DMS53 (cell line): ENCODE measurements around the gene NXPH2.
"Not testable (repeated sequence)": the region's sequence is repeated elsewhere in the genome, so short reads cannot be mapped to it uniquely, and the experiment has no call there.

Source experiments
- DNase-seq: peaks from one replicate; lab custom pipeline; 2025; lab: John Stamatoyannopoulos, UW

The NXPH2 gene

GRCh38 chr2:138752197-138752956 lies 27.8 kb downstream of the NXPH2 start:
- DNase-seq = no peak

- DNase-seq = peak; percentile 25
These were observed 35.5 kb downstream of the NXPH2 start for GRCh38 chr2:138744713-138745112.

GRCh38 chr2:138742441-138743057 lies 37.6 kb downstream of the NXPH2 start:
- no peak for DNase-seq

GRCh38 chr2:138741851-138742250 lies 38.3 kb downstream of the NXPH2 start:
- DNase-seq = no peak

GRCh38 chr2:138737009-138737554 lies 43.1 kb downstream of the NXPH2 start:
- DNase-seq = not testable (repeated sequence)

GRCh38 chr2:138732651-138733050 lies 47.5 kb downstream of the NXPH2 start:
- no peak for DNase-seq

- no peak for DNase-seq
These were observed 49.6 kb downstream of the NXPH2 start for GRCh38 chr2:138730497-138731030.

- no peak for DNase-seq
These were observed 52.2 kb downstream of the NXPH2 start for GRCh38 chr2:138727956-138728355.

- no peak for DNase-seq
These were observed 53.5 kb downstream of the NXPH2 start for GRCh38 chr2:138726681-138727080.

- DNase-seq = peak; percentile 11
These were observed 55.3 kb downstream of the NXPH2 start for GRCh38 chr2:138724729-138725459.

GRCh38 chr2:138724327-138724726 lies 55.9 kb downstream of the NXPH2 start:
- peak; percentile 6 for DNase-seq

GRCh38 chr2:138723196-138723987 lies 56.8 kb downstream of the NXPH2 start:
- DNase-seq = no peak

- DNase-seq = no peak
These were observed 57.9 kb downstream of the NXPH2 start for GRCh38 chr2:138722316-138722715.

GRCh38 chr2:138720035-138720838 lies 60.0 kb downstream of the NXPH2 start:
- peak; percentile 35 for DNase-seq

GRCh38 chr2:138718405-138718804 lies 61.8 kb downstream of the NXPH2 start:
- DNase-seq = no peak

GRCh38 chr2:138716183-138716582 lies 64.0 kb downstream of the NXPH2 start:
- no peak for DNase-seq

- DNase-seq = peak; percentile 27
These were observed 66.7 kb downstream of the NXPH2 start for GRCh38 chr2:138713504-138713903.

- DNase-seq = no peak
These were observed 67.1 kb downstream of the NXPH2 start for GRCh38 chr2:138713069-138713496.

GRCh38 chr2:138712212-138712979 lies 67.8 kb downstream of the NXPH2 start:
- DNase-seq = no peak

- DNase-seq = no peak
These were observed 68.4 kb downstream of the NXPH2 start for GRCh38 chr2:138711812-138712211.
